Fibroblast of lung (primary cell): ENCODE results near the gene DCPS.

Source experiments
- EZH2 ChIP-seq: IDR thresholded peaks from 2 replicates; pipeline ENCODE4 v1.5.1; 2012; ENCODE audit warnings: low read length, control low read depth, mild to moderate bottlenecking; ENCODE audit errors: missing control alignments
- TF ChIP-seq, protein P1 (sequence below), 2 donors: IDR thresholded peaks in 1 of 2; conservative IDR thresholded peaks in 1 of 2; 1 replicate in 1 of 2; 2 replicates in 1 of 2; pipeline ENCODE4 v1.5.1; 2011 to 2012; ENCODE audit warnings: low read length in 2 of 2, control low read depth in 1 of 2, inconsistent platforms in 1 of 2, low read depth in 1 of 2, mild to moderate bottlenecking in 1 of 2

DNA sequence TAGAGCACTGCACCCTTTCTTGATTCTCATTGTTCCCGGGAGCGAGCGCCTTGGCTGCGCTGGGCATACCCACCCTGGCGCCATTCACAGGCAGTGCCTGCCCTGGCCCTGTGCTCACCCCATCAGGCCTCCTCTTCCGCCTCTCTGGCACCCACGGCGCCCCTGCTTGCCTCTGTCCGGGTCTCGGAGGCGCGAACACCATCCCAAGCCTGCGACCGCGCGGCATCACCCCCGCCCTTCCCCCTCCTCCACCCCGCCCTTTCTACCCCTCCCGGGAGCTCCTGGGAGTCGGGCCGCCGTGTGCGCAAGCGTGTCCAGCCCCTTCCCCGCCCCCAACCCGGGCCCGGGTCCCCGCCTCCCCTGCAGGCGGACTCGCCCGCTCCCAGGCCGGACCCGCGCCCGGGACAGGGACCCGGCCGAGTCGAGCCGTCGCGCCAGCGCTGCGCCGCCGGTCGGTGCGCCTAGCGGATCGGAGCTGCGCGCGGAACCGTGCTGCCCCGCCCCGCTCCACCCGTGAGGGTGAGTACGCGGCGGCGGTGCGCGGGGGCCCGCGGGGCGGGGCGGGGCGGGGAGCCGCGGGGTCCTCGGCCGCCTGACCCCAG, 51.6 kb downstream of the DCPS start, which contains the start of gene ST3GAL4:
- TF ChIP-seq EZH2, result no peak
- TF ChIP-seq, protein P1, sequence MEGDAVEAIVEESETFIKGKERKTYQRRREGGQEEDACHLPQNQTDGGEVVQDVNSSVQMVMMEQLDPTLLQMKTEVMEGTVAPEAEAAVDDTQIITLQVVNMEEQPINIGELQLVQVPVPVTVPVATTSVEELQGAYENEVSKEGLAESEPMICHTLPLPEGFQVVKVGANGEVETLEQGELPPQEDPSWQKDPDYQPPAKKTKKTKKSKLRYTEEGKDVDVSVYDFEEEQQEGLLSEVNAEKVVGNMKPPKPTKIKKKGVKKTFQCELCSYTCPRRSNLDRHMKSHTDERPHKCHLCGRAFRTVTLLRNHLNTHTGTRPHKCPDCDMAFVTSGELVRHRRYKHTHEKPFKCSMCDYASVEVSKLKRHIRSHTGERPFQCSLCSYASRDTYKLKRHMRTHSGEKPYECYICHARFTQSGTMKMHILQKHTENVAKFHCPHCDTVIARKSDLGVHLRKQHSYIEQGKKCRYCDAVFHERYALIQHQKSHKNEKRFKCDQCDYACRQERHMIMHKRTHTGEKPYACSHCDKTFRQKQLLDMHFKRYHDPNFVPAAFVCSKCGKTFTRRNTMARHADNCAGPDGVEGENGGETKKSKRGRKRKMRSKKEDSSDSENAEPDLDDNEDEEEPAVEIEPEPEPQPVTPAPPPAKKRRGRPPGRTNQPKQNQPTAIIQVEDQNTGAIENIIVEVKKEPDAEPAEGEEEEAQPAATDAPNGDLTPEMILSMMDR (conservative IDR thresholded peaks at IDR 0.05 in 1 of 2, IDR thresholded peaks at IDR 0.05 in 1 of 2; ENCODE audit: low read depth in 1 of 2, low read length in 2 of 2), result no peak
